ENCODE measurements around the gene CYP3A4.

The CYP3A4 gene

GRCh38 chr7:99713995-99714570, 69.9 kb downstream of the CYP3A4 start:
- H3K36me3 ChIP-seq (ENCODE audit: control insufficient read depth, low read length), result no peaks in the 10 kb centered on the region
- H3K27me3 ChIP-seq (ENCODE audit: control insufficient read depth, low read length), result no peaks in the 10 kb centered on the region; the same call in 1 of the 2 replicates
- no peaks in the 10 kb centered on the region for H3K9me2 ChIP-seq (replicated peaks; ENCODE audit: control insufficient read depth, low read length)
- H3K4me2 ChIP-seq (ENCODE audit: low read length), result no peak overlapping the region
- H3F3A ChIP-seq (ENCODE audit: control insufficient read depth, insufficient read depth), result no peaks in the 10 kb centered on the region
- H3K4me3 ChIP-seq (ENCODE audit: low read length), result no peak overlapping the region
- no peaks in the 10 kb centered on the region for H3K79me2 ChIP-seq (ENCODE audit: control insufficient read depth, low read length)
- TF ChIP-seq EZH2phosphoT487 (IDR thresholded peaks at IDR 0.05; ENCODE audit: borderline replicate concordance, low read length) (no peak), CTCF (IDR thresholded peaks at IDR 0.05; ENCODE audit: low read depth, low read length, poor library complexity, severe bottlenecking) (no peak)
- no peaks in the 10 kb centered on the region for H3K4me1 ChIP-seq (ENCODE audit: control insufficient read depth, low read length)
- no peaks in the 10 kb centered on the region for H4K20me1 ChIP-seq (ENCODE audit: control insufficient read depth, insufficient read depth, low read depth, low read length)
- H3K9me3 ChIP-seq (ENCODE audit: control insufficient read depth, insufficient read depth, low read length), result 0 out of 2 replicates have a peak, but pooled peaks cover 5% of the 10 kb centered on the region
- H3K27ac ChIP-seq (ENCODE audit: low read depth, low read length), result no peak overlapping the region

- H3K4me1 ChIP-seq (ENCODE audit: control insufficient read depth, low read length), result no peaks in the 10 kb centered on the region
These were observed 74.0 kb downstream of the CYP3A4 start for GRCh38 chr7:99709838-99710578.

GRCh38 chr7:99709260-99709659, 74.7 kb downstream of the CYP3A4 start:
- Histone ChIP-seq H3K4me2 (ENCODE audit: low read length) (no peak overlapping the region), H3K4me1 (ENCODE audit: control insufficient read depth, low read length) (no peaks in the 10 kb centered on the region), H3K4me3 (ENCODE audit: low read length) (no peak overlapping the region), H3F3A (ENCODE audit: control insufficient read depth, insufficient read depth) (no peaks in the 10 kb centered on the region), H3K27me3 (ENCODE audit: control insufficient read depth, low read length) (peaks cover 5% of the 10 kb centered on the region; the same call in 1 of the 2 replicates), H3K9me3 (ENCODE audit: control insufficient read depth, insufficient read depth, low read length) (no peaks in the 10 kb centered on the region), H3K9me2 (replicated peaks; ENCODE audit: control insufficient read depth, low read length) (no peaks in the 10 kb centered on the region), H4K20me1 (ENCODE audit: control insufficient read depth, insufficient read depth, low read depth, low read length) (no peaks in the 10 kb centered on the region), H3K27ac (ENCODE audit: low read depth, low read length) (no peak overlapping the region), H3K79me2 (ENCODE audit: control insufficient read depth, low read length) (no peaks in the 10 kb centered on the region), H3K36me3 (ENCODE audit: control insufficient read depth, low read length) (no peaks in the 10 kb centered on the region)
- TF ChIP-seq EZH2phosphoT487 (IDR thresholded peaks at IDR 0.05; ENCODE audit: borderline replicate concordance, low read length) (no peak), CTCF (IDR thresholded peaks at IDR 0.05; ENCODE audit: low read depth, low read length, poor library complexity, severe bottlenecking) (no peak)

More at GRCh38 chr7:99709838-99710578, 74.0 kb downstream of the CYP3A4 start:
- Histone ChIP-seq H3K4me3 (ENCODE audit: low read length) (no peak overlapping the region), H3F3A (ENCODE audit: control insufficient read depth, insufficient read depth) (no peaks in the 10 kb centered on the region), H3K27ac (ENCODE audit: low read depth, low read length) (no peak overlapping the region), H3K79me2 (ENCODE audit: control insufficient read depth, low read length) (no peaks in the 10 kb centered on the region), H4K20me1 (ENCODE audit: control insufficient read depth, insufficient read depth, low read depth, low read length) (no peaks in the 10 kb centered on the region), H3K36me3 (ENCODE audit: control insufficient read depth, low read length) (no peaks in the 10 kb centered on the region), H3K9me3 (ENCODE audit: control insufficient read depth, insufficient read depth, low read length) (0 out of 2 replicates have a peak, but pooled peaks cover 5% of the 10 kb centered on the region), H3K27me3 (ENCODE audit: control insufficient read depth, low read length) (peaks cover 5% of the 10 kb centered on the region; the same call in 1 of the 2 replicates), H3K9me2 (replicated peaks; ENCODE audit: control insufficient read depth, low read length) (no peaks in the 10 kb centered on the region), H3K4me2 (ENCODE audit: low read length) (no peak overlapping the region)
- TF ChIP-seq EZH2phosphoT487 (IDR thresholded peaks at IDR 0.05; ENCODE audit: borderline replicate concordance, low read length), result no peak
- no peak for TF ChIP-seq CTCF (IDR thresholded peaks at IDR 0.05; ENCODE audit: low read depth, low read length, poor library complexity, severe bottlenecking)
